ENCODE measurements around the gene GTPBP4.

Gene GTPBP4

DNA sequence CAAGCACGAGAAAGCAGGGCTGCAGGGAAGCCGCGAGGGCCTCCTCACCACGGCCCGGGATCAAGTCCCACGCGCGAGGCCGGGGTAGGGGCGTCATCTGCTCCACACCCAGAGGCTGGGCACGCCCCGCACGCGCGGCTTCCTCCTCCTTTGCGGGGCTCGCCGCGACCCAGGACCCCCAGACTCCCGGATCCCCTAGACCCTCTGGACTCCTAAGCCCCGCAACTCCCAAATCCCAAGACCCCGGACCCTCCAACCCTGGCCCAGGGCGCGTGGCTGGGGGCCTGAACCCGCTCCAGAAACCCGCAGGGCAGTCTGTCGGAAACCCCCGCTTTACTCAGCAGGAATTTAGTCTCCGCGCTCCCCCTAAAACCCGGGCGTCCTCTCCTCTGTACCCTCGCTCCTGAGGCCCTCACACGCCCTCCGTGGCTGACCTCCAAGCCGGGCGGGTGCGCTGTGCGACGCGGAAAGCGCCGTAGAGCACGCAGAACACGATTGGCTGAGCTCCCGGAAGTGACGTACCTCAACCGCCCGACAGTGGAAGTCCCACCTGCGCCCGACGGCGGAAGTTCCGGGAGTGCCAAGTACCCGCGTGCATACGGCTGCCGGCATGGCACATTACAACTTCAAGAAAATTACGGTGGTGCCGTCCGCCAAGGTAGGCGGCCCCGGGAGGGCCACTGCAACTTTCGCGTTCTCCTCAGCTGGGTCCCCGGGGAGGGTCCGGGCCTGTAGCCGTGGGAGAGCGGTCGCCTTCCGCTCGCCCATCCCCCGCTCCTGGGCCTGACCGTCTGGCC, at the start of gene GTPBP4:
TSS of gene GTPBP4 (plus strand) at position 565 of the 797 bp plus-strand sequence. CDS start at position 611, 46 bp downstream.
- DNase-seq, result peak; percentile 73

DNA sequence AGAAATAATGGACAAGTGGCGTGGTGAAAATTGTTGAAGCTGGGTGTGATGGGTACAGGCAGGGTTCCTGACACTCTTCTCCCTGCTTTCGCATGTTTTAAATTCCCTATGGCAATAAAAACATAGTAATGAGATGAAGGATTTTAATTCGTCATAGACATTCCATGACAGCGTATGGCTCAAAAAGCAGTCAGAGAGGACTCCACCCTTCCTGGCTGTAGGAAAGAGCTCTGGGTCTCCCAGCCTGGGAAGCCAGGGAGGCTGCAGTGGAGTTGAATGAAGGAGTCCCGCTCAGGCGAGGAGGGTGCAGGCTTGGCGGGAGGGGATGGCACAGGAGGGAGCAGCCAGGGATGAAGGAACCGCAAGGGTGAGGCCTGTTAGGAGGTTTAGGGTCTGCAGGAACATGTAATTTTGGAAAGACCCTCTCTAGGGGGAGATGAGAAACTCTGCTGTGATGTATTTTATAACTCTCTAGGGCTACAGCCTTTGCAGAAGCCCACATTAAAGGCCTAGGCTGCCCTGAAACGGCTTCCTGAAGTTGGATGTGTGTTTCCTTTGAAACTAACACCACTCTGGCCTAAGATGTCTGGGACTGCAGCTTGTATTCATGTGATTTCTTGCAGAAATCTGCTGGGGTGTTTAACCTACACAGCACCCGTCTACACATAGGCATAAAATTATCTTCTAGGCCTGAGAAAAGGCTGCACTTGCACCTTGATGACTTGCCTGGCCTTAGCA, 49.1 kb upstream of the GTPBP4 start:
- DNase-seq, result no peak

DNA sequence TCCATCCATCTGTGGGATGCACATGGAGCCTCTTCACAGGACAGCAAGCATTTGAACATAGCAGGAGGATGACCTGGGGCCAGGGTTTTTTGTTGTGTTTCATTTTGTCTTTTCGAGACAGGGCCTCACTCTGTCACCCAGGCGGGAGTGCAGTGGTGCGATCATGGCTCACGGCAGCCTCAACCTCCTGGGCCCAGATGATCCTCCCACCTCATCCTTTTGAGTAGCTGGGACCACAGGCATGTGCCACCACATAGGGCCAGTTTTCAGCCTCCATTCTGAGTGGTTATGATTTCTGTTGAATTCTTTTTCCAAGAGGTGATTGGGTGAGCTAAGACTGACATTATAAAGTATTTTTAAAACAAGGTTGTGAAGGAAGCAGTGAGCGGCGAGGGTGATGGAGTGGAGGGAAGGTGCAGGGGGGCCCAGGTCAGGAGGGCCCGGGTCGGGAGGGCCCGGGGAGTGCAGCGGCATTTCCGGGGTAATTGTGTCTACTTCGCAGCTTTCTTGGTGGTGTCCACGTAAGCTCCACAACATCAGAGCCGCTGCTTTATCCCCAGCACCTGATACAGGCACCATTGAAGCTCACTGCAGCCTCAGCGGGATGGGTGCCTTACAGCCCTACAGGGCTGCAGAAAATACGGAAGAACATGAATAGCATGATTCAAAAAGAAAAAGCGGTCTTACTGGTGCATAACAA, 44.8 kb upstream of the GTPBP4 start:
- DNase-seq, result no peak

DNA sequence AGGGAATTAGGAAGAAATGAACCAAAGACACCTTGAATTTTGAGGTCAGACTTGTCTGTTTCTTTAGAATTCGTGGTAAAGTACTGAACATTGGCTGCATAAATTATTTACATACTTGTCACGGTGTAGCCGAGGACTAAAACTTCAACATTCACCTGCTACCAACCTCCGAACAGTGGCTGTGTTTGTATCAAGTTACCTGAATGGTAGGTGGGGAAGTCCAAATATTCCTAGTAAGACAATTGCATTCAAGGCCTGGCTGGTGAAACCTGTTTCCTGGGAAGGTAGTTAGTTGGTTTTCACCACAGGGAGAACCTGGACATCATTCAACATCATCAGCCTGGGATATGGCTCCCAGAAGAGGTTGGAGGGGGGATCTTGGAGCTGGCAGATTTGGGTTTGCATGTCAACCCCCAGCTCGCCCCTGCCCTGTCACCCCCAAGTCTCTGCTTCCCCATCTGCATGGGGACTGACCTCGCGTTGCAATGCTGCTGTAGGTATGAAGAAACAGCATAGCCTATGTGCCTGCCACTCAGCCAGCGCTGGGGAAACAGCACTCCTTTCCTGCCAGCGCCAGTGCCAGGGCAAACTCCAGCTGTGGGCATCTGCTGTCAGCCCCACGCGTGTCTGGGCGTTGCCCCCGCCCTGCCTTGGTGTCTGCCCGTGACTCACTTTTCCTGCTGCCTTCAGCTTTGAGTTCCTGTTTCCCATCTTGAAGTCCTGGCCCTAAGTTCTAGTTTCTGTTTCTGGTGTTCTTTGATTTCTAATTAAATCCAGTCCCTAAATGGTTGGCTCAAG, 44.0 kb upstream of the GTPBP4 start:
- no peak for DNase-seq

DNA sequence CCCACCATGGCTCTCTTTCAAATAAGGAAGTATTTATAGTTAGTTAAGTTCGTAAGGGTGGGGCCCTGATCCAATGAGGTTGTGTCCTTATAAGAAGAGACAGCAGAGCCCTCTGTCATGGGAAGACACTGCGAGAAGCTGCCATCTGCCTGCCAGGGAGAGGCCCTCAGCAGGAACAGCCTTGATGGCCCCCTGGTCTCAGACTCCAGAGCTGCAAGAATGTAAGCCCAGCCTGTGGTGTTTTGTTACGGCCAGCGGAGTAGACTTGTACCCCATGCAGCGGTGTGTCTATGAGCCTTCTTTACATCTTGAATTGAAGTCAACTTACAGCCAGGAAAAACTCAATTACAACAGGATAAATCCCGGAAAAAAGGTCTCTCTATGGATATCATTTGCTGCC, 42.5 kb upstream of the GTPBP4 start:
- no peak for DNase-seq

DNA sequence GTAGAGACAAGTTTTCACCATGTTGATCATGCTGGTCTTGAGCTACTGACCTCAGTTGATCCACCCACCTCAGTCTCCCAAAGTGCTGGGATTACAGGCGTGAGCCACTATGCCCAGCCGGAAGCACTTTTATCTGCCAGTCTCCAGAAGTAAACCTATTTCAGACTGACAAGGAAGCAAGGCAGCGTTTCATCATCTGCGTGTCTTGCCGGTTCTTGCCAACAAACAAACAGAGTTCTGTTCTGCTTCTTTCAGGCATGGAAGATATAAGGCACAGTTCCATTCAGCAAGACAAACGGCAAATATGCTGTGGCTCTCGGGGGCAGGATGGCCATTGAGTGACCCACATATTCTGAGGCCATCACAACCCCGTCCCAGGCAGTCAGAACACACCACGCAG, 41.2 kb upstream of the GTPBP4 start:
- DNase-seq, result no peak

DNA sequence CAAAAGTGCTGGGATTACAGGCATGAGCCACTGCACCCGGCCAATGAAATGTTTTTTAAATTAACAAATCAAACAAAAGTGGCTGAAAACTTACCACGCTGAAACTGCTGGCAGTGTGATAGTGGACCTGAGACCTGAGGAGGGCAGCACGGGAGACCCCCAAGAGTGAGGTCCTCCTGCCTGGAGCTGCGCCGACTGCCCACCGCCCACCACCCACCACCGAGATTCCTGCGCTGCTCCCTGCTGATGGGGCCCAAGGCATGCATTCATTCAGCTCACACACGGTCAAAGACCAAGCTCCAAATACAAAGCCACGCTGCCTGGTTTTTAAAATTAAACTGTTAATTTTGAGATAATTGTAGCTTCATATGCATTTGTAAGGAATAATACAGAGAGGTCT, 40.4 kb upstream of the GTPBP4 start:
- DNase-seq, result no peak

DNA sequence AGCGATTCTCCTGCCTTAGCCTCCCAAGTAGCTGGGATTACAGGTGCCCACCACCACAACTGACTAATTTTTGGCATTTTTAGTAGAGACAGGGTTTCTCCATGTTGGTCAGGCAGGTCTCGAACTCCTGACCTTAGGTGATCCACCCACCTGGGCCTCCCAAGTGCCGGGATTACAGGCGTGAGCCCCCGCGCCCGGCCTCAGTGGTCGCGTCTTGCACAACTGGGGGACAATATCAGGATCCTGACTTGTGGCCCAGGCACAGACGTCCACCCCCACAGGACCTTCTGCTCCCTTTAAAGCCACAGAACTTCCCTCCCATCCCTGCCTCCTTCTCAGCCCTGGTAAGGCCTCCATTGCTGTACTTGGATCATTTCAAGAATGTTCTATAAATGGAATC, 39.9 kb upstream of the GTPBP4 start:
- no peak for DNase-seq

DNA sequence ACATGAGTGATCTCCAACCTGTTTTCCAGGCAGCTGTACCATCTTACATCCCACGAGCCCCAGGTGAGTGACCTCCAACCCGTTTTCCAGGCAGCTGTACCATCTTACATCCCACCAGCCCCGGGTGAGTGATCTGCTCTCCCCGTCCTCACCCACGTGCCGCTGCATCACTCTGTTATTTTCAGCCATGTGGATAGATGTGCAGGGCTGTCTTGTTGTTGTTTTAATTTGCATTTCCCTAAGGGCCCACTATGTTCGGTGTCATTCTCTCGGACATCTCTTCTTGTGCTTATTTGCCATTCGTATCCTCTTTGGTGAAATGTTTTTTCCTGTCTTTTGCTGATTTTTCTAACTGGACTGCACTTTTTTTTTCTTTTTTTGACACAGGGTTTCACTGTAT, 38.8 kb upstream of the GTPBP4 start:
- DNase-seq, result no peak

DNA sequence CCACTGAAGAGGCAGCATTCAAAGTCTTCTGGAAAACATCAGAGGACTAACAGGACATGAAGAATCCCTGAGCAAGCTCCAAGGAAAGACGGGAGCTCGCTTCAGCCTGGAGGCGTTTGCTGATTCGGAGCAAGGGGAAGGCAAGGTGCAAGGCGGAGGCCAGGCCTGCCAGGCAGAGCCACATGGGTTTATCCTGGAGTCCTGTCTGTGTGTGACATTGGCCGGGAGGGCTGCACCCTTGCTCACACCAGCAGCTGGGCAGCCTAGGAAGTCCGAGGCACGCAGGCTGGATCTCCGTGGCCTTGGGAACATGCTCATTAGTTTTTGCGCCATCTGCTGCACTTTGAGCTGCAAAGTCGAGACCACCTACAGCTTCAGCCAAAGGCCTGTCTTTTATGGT, 34.4 kb upstream of the GTPBP4 start:
- DNase-seq, result no peak

DNA sequence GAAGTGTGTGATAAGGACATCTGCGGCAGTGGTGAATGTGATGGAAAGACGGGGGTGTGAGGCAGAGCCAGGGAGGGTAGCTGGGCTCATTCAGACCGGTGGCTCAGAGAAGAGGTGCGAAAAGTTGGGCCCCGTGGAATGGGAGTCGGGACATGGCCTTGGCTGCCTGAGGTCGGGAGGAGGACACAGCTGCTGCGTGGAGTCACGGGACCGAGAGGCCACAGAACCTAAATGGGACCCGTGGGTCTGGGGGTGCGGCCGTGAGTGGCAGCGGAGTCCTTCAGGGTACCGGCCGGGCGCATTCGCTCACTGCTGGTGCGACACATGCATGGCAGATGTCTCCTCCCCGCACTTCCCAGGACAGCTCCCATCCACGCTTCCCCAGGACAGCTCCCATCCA, 33.8 kb upstream of the GTPBP4 start:
- DNase-seq, result no peak

DNA sequence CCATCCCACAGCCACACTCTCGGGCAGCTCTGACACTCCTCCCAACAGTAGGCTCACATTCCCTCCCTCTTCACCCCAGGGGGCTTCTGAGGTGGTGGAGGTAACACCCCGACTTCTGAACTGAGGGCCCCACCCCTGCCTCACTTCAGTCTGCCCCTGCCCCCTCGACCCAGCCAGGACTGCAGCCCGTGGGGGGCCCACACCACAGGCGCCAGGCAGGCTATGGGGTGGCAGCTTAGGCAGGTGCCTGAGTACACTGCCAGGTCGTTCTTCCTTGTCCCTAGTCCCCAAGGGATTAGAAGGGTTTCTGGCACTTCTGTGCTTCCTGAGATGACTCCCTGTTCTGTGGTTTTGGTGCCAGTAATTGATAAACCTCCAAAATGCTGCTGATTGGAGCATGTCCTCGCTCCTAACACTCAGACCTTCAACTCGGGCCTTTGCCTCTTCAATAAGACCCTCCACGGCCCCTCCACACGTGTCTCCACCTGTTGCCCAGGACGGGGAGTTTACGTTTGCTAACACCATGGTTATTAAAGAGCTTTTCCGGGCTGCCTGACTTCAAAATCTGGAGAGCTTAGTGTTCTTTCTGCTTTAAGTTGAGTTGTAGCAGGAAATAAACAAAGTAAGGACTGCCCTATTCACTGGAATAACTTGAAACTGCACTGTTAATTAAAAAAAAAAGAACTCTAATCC, 33.0 kb upstream of the GTPBP4 start:
- DNase-seq, result no peak

DNA sequence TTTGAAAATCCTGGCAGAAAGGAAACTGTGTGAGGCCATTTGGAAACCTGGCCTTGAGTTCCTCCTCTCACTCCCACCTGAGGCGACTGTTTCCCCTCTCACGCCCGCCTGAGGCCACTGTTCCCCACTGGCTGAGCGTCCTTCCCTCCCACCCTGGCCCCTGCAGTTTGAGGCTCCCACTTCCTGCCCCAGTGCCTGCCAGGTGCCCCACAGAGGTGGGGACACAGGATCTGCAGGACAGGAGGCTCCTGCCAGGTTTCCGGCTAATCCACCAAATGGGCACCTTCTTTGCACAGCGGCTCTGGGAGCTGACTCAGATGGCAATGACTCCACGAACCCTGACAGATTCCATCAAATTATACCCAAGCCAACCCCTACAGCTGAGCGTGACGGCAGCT, 32.4 kb upstream of the GTPBP4 start:
- DNase-seq, result no peak

DNA sequence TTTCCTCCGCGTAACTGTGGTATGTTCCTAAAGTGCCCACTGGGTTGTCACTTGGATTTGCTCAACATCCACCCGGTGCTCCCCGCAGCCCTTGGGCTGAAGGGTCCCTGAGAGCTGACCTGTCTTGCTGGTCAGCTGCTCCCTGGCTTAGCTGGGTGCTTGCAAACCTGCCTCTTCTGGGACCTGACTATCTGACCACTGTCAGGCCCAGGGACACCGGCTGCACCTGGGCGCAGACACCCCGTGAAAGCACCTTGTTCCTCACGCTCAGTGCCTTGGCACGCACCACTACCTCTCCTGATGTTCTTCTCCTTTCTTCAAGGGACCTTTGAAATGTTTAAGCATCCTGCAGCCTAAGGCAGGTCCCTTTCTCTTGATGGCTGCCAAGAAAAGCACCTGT, 30.1 kb upstream of the GTPBP4 start:
- DNase-seq, result no peak

DNA sequence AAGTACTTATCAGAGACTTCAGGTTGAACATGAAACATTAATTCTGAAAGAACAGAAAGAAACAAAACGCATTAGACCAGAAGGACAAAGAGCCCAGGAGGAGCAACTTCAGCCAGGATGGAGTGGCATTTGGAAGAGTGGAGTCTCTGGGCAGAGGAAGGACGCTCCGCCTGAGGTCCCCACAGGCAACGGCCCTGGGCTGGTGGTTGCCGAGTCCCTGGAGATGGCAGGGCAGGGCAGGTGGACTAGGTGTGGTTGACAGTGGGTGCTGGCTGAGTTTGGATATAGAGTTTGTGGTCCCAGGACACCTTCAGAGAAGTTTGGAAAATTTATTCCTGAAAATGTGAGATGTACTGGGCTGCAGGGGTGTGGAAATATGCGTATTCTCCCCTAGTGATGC, 29.4 kb upstream of the GTPBP4 start:
- no peak for DNase-seq

DNA sequence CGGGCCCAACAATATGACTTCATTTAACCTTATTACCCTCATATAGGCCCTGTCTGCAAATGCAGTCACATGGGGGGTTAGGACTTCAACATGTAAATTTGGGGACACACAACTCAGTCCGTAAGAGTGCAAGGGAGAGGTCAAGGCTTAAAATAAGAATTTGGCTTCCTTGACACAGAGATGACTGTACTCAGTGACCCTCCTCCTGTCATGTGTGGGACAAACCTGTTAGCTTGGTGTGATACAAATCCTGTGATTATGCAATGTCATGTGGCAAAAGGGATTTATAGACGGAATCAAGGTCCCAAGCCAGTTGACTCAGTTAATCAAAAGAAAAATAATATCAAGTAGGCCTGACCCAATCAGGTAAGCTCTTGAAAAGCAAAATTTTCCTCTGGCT, 25.9 kb upstream of the GTPBP4 start:
- no peak for DNase-seq

DNA sequence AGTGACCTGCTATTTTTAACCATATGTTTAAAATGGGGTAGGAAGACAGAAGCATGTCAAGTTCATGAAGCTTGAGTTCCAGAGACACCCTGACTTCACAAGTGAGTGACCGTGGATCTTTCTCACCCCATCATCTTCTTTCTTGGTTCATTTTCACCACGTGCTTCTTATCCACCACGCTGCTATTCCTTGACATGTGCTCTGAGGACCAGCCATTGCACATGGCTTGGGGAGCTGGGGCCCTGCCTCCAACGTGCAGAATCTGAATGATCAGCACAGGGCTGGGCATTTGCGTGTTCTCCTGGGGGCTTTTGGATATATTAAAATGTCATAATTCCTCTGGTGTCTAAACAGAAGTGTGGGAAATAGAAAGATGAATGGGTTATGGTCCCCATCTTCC, 25.0 kb upstream of the GTPBP4 start:
- no peak for DNase-seq

DNA sequence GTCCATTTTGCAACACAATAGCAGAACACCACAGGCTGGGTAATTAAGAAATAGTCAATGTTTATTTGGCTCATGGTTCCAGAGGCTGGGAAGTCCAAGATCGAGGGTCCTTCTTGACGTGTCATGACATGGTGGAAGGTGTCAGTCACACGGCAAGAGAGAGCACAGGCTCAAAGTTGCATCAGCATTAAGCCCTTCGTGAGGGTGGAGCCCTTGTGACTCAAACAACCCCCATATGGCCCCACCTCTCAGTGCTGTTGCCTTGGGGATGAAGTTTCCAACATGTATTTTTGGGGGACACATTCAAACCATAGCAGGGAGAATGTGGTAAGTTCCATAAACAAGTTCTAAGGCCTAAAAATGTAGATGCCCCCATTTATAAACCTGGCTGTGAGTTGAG, 24.6 kb upstream of the GTPBP4 start:
- no peak for DNase-seq

DNA sequence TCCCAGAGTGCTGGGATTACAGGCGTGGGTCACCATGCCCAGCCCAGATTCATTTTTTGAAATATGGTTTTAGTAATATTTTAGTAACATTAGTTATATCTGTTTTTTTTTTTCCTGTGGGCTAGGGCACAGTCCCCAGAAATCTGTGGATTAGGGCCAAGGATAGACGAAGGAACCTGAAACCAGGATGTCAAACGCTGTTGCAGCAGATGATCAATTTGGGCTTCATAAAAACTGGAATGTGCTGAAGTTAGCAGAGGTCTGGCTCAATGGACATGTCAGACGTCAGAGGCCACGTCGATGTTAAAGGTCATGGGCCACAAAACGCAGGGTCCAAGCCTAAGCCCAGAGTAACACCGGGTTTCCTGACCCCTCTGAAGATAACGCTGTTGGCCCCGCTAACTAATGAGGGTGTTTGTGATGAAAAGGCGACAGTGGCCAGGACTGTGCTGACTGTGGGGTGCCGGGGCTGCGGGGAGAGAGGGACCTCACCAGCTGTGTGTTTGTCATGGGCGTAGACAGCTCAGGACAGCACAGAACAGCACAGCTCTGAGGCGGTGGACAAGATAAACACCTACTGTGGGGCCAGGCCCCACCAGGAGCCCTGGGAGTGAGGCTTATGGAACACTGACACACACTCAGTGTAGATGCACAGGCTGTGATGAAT, 23.8 kb upstream of the GTPBP4 start:
- no peak for DNase-seq

DNA sequence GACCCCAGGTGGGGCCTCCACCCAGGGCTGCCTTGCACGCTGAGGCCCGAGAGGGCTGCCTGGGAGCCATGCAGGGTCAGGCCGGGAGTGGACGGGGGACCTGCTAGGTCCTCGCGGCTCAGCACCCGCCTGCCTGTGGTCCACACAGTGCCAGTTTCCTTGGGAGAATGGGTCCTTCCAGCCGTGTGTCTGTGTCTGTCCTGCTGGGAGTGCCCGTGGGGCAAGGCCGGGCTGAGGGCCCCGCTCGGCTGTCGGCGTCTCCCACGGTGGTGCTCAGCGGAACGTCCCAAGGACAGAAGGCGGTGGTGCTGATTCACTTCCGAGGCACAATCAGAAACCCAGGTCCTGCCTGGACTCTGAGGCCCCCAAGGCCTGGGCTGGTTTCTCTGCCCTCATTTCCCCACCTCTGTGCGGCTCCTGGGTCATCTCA, 23.2 kb upstream of the GTPBP4 start:
- DNase-seq, result no peak

DNA sequence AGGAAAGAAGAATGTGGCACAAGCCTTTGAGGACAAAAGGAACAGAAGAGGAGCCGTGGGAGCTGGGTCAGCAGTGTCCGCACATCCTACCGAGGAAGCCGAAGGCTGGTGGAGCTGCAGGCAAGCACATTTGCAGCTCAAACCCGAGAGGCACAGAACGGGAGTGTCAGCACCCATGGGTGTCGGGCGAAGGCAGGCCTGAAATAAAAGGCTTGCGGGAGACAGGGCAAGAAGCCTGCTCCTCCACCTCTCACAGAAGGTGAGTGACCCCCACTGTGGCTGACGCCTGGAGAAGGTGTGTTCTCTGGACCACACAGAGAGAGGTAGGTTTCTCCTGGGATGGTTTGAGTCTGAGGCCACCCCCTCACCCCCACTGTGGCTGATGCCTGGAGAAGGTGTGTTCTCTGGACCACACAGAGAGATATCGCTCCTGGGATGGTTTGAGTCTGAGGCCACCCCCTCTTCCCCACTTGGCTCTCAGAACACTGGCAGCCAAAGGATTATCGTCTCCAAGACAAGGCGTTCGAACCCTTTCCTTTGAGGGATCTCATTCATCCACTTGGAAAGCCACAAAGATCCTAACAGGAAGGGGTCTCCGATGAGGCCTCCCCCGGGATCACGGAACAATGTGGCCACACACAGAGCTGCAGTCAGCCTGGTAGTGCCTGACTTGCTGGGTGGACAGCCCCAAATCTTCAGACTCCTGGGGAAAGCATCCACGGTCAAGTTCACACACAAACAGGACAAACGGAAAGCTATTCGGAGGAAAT, 21.6 kb upstream of the GTPBP4 start:
- DNase-seq, result no peak
